Inferior parietal cortex (tissue), 1 donor: Measurements from ENCODE around the gene GPC5.
"Not testable (repeated sequence)": the region's sequence is repeated elsewhere in the genome, so short reads cannot be mapped to it uniquely, and the experiment has no call there.

Source experiments
- DNase-seq: peaks from one replicate; pipeline ENCODE4 v3.0.0-alpha.2; 2016; ENCODE audit errors: extremely low spot score

GPC5 gene

DNA sequence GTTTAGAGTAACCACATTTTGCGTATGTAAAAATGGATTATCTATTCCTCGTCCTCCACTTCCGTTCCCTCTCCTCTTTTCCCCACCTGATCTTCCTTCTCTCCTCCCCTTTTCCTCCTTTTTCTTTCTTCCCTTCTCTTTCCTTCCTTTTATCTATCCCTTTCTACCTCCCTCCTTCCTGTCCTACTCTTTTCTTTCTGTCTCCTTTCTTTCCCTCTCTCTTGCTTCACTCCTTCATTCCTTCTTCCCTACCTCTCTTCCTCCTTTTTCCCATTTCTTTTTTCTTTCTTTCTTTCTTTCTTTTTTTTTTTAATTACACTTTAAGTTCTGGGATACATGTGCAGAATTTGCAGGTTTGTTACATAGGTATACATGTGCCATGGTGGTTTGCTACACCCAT lies 1139.7 kb downstream of the GPC5 start:
- no peak for DNase-seq

DNA sequence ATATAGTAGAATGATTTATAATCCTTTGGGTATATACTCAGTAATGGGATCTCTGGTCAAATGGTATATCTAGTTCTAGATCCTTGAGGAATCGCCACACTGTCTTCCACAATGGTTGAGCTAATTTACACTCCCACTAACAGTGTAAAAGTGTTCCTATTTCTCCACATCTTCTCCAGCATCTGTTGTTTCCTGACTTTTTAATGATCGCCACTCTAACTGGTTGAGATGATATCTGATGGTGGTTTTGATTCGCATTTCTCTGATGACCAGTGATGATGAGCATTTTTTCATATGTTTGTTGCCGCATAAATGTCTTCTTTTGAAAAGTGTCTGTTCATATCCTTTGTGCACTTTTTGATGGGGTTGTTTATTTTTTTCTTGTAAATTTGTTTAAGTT lies 1140.7 kb downstream of the GPC5 start:
- DNase-seq, result not testable (repeated sequence)

DNA sequence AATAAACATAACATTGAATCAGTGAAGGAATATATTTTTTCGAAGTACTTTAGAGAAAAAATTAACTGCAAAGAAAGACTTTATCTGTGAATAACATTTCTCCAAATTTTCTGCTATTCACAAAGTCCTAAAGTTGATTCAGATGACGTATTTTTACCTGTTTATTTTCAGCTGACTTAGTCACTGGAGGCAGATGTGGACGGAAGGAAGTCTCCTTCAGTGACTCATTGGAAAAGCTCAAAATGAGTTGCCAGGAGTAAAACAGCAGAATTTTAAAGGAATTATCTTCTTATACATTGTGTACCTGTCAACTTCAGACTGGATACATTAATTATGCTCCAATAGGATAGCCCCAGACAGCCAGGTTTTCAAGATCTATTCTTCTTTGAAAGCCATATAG lies 1148.8 kb downstream of the GPC5 start:
- no peak for DNase-seq

DNA sequence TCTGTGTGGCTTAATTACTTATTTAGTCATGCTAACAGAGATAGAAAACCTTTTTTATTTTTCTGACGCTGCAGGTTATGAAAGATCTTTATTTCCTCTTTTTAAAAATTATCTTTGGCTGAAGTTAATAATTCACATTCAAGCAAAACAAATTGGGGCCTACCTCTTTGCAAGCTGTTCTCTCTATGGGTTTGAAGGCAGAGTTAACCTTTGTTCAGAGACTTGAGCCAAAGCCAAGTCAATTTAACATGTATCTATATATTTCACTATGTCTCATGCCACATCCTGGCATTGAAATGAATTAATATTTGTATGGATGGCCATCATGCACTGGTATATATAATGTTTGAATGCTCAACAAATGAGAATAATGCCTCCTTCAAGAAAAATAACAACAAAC lies 1150.9 kb downstream of the GPC5 start:
- no peak for DNase-seq

DNA sequence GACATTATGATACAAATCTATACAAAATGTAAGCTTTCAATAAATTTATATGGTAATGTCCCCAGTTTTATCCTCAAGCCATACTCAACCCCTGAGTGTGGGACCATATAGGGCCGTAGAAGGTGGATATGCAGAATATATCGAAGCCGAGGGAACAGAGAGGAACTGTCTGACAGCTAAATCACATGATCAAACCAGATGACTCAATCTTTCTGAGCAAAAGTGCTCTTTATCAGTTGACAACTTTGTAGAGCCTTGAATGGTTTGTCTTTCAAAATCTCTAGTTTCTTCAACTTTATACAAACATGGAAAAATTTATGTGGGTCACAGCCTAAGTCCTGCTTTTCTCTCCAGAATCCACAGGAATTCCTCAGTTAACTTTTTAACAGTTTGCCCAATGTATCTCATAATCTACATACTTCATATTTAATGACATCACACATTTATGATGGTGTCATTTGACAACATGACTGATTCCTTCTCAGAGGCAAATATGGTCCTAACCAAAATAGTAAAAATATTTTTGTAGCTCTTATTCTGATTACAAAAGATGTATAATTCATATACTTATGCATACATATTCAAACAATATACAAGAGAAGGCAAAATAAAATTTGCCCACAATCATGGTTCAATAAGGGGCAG lies 1155.2 kb downstream of the GPC5 start:
- no peak for DNase-seq

DNA sequence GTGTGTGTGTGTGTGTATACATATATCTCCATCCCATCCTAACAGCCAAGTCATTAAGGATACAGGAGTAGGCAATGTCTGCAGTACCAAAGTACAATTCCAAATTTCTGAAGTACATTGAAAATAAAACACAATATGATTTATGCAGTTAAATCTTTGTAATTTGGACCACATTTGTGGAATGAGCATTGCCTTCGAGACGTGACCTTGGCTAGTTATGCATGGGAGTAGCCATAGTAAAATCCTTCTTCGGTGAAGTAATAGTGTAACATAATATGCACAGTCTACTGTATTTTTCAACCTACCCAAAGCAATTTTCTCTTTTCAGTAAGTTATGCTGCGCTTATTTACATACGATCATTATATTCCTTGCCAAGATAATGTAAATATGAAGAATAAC lies 1162.5 kb downstream of the GPC5 start:
- no peak for DNase-seq

DNA sequence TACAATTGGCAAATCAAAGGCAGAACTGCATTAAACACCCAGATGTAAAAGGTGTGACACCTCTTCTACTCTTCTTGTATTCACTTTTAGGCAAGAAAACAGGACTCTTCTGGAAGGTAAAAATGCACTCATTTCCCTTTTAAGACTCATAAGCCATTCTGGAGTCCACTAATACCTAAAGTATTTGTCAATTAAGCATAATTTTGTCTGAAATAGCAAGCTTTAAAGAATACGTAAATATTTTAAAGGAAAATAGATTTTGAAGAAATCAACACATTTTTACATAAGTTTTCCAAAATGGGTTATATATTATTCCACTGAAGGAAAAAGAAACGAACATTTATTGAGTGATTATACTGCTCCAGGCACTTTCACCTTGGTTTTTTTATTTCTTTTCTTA lies 1166.5 kb downstream of the GPC5 start:
- no peak for DNase-seq

DNA sequence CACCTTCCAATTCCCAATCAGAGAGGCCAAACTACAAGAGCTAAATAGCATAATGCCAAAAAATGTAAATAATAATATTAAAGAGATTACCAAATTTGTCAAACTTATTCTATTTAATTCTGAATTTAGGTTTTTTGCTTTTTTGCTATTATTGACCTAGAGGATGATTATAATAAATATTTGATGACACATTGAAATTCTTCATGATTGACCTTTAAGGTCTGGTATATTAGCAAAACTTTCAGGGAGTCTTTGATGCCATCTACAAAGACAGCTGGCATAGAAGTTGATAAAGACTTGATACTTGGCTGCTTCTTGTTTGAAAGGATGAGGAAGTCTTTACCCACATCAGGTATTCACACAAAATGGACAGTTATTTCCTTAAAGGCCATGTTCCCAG lies 1168.3 kb downstream of the GPC5 start:
- no peak for DNase-seq

DNA sequence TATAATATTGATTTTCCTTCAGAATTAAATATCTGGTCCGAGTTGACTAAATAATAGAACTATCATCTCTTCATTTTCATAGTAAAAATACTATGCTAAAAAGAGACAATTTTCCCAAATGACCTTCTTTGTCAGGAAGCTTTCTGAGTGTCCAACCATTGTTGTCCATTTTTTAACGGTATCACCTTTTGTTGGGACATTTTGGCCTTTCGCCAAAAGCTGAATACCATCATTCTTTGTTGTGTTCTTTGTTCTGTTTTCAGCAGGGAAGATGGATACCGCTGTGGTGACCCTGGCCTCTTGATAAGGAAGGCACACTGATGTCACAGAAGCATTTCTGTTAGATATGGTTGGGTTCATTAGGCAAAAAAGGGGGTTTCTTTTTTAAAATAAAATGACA lies 1173.8 kb downstream of the GPC5 start:
- DNase-seq, result no peak

DNA sequence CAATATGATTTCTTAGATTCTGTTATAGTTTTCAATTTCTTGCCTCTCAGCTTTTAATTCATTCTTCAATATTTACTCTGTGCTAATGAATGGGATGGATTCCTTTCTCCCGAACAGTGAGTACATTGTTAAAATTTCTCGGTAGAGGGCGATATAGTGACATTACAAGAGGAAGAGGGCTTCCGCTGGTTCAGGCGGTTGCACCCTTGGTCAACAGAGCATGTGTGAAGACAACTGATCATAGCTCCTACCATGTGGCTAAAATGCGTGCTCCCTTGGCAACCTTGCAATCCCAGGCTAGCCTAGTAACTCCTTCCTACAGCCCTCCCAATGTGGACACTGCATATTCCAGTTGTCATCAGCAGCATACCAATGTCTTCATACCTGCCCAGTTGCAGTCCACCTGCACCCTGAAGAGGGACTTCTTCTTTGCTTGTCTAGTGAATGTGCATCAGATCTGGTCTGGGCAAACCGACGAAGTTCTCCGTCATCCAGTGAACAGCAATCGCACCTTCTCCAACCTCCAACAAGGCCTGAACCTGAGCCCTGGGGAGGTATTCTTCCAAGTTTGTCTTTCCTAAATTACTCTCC lies 1175.1 kb downstream of the GPC5 start:
- peak; percentile 11 for DNase-seq

DNA sequence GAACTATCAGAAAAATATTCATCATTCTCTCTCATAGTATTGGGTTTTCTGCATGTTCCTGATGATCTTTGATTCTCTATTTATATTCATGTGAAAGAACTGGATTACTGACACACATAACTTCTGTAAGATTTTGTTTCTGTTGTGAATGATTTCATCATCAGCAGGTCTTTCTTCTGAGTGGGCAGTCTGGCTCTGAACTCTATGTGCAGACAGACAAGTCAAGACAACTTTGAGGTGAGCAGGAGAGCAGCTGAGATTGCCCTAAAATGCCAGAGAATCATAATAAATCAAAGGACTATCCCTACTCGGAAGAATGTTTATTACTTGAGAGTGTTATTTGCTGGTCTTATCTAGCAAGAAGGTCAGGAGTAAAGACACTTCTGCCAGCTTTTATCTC lies 1176.1 kb downstream of the GPC5 start:
- no peak for DNase-seq

DNA sequence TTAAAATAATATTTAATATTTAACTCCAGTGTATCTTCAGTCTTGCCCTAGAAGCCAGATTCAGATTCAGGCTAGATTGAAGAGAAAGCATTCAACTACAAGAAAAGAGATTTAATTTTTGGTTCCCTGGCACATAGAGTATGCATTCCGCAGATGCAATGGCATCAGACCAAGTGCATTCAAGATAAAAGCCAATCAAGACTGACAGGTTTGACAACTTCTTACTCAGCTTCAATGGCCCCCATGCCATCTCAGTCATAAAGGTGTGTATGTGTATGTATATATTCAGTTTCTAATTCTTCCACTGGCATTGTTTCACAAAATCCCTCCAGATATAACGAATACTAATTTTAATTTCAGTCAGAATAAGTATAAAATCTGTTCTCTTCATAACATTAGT lies 1177.4 kb downstream of the GPC5 start:
- no peak for DNase-seq

DNA sequence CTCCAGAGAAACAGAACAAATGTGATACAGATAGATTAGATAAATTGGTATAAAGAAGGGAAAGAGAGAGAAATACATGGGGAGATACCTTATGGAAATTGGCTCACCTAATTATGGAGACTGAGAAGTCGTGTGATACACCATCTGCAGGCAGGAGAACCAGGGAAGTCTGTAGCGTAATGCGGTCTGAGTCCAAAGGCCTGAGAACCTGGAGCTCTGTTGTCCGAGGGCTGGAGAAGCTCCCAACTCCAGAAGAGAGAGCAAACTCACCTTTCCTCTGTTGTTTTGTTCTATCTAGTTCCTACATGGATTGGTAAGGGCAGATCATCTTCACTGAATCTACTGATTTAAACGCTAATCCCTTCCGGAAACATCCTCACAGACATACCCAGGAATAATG lies 1179.9 kb downstream of the GPC5 start:
- DNase-seq, result no peak

DNA sequence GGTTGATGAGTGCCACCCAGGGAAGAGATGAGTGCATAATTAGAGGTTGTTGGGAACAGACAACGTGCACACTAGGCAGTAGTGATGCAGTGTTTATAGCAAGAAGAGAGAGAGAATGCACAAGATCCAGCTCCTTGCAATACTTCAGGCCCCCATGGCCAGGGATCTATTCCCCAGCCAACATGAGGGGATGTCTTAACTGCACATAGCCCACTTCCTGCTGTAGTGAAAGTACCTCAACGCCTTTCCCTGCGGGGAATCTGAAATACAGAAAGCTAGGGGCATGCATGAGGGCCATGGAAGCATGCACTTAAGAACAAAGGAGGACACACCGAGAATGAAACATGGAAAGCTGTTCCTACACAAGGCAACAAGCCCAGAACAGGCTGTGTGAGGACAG lies 1191.5 kb downstream of the GPC5 start:
- no peak for DNase-seq

DNA sequence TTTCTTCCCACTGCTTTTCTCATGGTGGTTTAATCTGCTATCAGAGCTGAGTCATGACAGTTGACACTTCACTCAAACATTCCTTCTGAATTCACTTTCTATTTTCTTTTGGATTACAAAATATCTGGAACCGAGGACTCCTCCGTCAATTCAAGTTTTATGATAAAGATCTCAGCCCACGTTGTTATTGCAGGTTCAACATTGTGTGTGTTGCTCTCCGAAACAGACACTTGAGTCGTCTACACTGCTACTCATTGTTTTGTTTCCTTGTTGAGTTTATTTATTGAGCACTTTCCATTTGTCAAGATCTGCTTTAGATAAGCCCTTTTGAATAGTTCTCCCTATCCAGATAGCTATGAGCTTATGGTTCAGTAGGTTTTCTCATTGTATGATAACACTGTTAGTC lies 1192.1 kb downstream of the GPC5 start:
- no peak for DNase-seq

DNA sequence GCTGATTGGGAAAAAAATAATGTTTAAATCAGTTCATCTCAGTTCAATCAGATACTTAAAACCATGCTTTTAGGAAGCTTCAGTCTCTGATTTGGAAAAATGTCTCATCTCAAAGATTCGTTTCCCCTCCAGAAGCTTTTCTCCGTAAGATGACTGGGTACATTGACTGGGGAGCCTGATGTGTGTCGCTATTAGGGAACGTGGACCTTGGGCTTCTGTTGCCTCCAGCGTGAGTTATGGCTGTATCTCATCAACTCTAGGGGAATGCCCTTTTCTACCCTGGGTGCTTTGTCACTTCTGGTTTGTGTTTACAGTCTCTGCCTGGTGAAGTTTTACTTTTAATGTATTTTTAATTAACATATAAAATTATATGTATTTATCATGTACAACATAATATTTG lies 1192.7 kb downstream of the GPC5 start:
- DNase-seq, result no peak

DNA sequence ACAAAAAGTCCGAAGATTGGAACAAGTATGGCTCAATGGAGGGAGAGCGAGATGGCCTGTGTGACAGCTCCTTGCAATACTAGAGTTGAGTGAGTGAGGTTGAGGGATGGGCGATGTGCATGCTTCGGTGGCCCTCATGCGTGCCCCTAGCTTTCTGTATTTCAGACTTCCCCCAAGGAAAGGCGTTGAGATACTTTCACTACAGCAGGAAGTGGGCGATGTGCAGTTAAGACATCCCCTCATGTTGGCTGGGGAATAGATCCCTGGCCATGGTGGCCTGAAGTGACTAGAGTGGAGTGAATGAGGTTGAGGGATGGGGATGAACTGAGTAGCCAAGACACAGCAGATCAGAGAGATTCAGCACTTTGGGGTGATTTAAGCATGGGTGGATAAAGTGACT lies 1194.3 kb downstream of the GPC5 start:
- DNase-seq, result no peak

DNA sequence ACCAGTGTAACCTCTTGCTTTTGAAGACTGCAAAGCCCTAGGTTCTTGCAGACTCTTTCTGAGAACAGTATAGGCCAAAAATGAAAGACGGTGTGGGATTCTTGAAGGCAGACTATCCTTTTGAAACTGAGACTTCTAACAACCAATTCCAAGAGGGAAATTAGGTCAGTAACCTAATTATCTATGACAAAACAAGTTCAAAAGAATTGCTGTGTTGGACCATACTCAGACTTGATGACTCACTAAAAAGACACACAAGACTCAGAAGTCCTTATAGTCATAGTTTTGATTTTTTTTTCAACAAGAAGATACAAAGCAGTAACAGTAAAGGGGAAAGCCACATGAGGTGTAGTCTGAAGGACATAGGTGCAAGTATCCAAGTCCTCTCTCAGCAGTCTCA lies 1204.1 kb downstream of the GPC5 start:
- no peak for DNase-seq

DNA sequence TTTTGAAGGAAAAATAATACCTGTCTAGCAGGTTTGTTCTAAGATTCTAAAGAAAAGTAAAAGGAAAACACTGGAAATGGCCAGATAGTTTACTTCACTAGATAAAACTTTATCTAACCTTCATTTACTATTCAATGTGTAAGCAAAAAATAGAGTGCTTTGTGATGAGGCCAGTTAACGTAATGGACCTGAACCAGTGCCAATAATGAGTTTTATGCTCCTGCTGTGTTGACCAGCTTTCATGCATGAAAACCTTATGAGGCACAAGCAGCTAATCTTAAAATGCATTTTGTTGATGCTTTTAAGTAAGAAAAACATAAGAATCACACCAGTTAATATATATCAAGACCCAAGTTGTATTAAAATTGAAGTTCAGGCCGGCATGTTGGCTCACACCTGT lies 1211.0 kb downstream of the GPC5 start:
- DNase-seq, result no peak

DNA sequence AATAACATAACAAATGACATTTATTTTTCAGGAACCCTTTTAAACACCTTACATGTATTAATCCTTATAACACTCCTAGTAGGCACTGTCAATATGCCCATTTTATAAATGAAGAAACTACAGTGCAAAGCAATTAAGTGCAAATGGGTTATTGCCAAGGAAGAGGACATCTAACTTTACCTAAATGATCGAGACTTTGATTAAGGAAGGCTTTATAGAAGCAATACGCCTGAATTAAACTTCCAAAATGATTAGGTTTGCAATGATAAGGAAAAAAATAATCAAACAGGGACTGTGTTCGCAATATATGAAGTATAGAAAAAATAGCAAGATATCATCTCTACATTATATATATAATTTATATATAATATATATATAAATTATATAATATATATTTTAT lies 1214.5 kb downstream of the GPC5 start:
- no peak for DNase-seq

DNA sequence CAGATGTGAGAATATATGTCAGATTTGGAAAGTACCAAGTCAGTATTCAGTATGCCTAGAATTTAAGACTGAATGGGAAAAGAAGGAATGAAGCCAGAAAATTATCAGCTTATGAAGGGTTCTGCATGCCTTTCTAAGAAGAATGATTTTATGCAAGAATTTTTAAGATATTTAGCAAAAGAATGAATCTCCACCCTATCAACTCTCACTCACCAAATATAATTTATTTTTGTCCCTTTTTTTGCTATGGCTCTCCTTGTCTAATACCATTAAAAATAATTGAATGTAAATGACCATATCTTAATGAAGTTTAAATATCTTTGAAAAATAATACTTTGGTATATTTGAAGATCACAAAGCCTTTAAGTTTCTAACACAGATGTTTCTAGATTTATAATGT lies 1215.5 kb downstream of the GPC5 start:
- DNase-seq, result no peak

DNA sequence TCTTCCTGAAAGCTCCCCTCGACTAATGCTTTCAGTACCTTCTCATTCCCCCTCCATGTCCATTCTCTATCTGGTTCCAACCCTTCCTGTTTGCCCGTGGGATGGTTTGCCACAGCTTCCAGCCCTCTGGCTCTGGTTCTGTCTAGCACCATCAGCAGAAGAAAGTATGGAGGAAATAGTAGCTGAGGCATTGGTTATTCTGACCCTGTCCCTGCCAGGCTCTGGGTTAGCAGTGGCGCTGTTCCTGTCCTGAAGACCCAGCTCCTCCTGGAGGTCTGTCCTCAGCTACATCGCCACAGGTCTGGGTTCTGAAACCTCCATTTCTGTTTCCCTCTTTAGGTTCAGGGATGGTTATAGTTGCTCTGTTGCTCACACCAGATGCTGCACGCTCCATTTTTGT lies 1223.6 kb downstream of the GPC5 start:
- DNase-seq, result no peak

DNA sequence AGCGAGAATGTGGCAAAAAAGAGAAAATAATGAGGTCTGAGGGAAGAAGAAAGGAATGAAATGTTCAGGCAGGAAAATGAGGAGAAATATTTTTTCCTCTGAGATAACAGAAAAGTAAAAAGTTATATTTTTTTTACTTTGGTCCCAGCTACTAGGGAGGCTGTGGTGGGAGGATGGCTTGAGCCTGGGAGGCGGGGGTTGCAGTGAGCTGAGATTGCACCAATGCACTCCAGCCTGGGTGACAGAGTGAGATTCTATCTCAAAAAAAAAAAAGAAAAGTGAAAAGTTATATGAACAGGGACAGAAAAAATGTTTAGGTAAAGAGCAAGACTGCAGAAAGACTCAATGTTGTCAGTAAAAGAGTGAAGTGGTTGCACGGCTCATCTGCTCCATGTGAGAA lies 1224.5 kb downstream of the GPC5 start:
- DNase-seq, result no peak

DNA sequence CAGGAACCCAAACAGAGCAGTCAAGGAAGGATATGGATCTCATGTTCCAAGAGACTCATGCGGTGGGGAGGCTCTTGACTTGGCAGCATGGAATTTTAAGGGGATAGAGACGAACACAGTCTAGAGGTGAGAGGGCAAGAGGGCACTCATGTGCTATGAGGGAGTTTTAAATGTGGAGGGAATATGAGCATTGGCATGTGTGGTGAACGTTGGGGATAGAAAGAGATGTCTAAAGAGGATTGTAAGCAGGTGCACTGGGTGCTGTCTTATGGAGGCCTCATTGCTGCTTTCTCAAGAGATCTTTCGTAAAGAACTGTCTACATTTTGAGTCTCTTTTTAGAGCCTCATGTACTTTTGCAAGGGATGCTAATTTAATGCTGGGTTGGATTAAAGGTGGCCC lies 1227.9 kb downstream of the GPC5 start:
- no peak for DNase-seq
